Natural killer cell (primary cell): ENCODE data around the gene SRCIN1. TPM values are rescaled to one million over a fixed set of nuclear protein-coding genes. Genes with fewer than 3 reads are reported as not detected.
"Not testable (repeated sequence)": the region's sequence is repeated elsewhere in the genome, so short reads cannot be mapped to it uniquely, and the experiment has no call there.

Source experiments
- ATAC-seq, 3 donors: fragments of 150-1000 bp in 2 of 3; fragments of 200-7000 bp in 1 of 3; cut with Tn5 transposase; 1 replicate in 1 of 3; 2 replicates in 2 of 3; pipeline ENCODE4 v1.10.0; 2021; ENCODE audit warnings: mild to moderate bottlenecking in 2 of 3, moderate library complexity in 2 of 3
- DNase-seq, 2 donors: peaks; one replicate each; pipeline versions ENCODE4 v3.0.0 to v3.0.0-alpha.2; 2013 to 2021; ENCODE audit warnings: mixed read lengths in 1 of 2
- H3K27ac ChIP-seq: one replicate; pipeline ENCODE4 v1.5.1; 2013; ENCODE audit warnings: mild to moderate bottlenecking, low read length
- H3K27me3 ChIP-seq: one replicate; pipeline ENCODE4 v1.6.1; 2013; ENCODE audit warnings: low read length; ENCODE audit not compliant: control insufficient read depth, insufficient read depth
- H3K36me3 ChIP-seq: one replicate; pipeline ENCODE4 v1.6.1; 2013; ENCODE audit warnings: low read length; ENCODE audit not compliant: control insufficient read depth, insufficient read depth
- H3K4me1 ChIP-seq: one replicate; pipeline ENCODE4 v1.6.1; 2013; ENCODE audit warnings: low read length; ENCODE audit not compliant: control insufficient read depth, insufficient read depth
- H3K4me3 ChIP-seq: one replicate; pipeline ENCODE4 v1.5.1; 2013; ENCODE audit warnings: low read length
- H3K9me3 ChIP-seq: one replicate; pipeline ENCODE4 v1.6.1; 2013; ENCODE audit warnings: low read length; ENCODE audit not compliant: control insufficient read depth, insufficient read depth
- H3K27ac Mint-ChIP-seq, 2 donors: one replicate each; pipeline ENCODE4 v1.8.0; 2022; ENCODE audit warnings: mild to moderate bottlenecking in 2 of 2, mixed read lengths in 2 of 2, moderate library complexity in 1 of 2
- H3K27me3 Mint-ChIP-seq, 2 donors: one replicate each; pipeline ENCODE4 v1.8.0; 2022; ENCODE audit warnings: low read depth in 2 of 2, mixed read lengths in 2 of 2
- H3K36me3 Mint-ChIP-seq: one replicate; pipeline ENCODE4 v1.8.0; 2022; ENCODE audit warnings: mixed read lengths
- H3K4me1 Mint-ChIP-seq, 2 donors: one replicate each; pipeline ENCODE4 v1.8.0; 2022; ENCODE audit warnings: mixed read lengths in 2 of 2
- H3K4me3 Mint-ChIP-seq: one replicate; pipeline ENCODE4 v1.8.0; 2022; ENCODE audit warnings: mild to moderate bottlenecking, moderate library complexity, mixed read lengths
- H3K9me3 Mint-ChIP-seq, 2 donors: one replicate each; pipeline ENCODE4 v1.8.0; 2022; ENCODE audit warnings: mixed read lengths in 2 of 2
- CTCF ChIP-seq: fragments of 200-600 bp; IDR thresholded peaks from one replicate; pipeline ENCODE4 v1.8.0; 2022; ENCODE audit warnings: antibody characterized with exemption
- WGBS: methylation state at CpG from one replicate; pipeline ENCODE4 v1.1.7; 2013; ENCODE audit warnings: missing lambda C conversion rate; ENCODE audit not compliant: insufficient coverage; 5-methylcytosine and 5-hydroxymethylcytosine counted together
- intact Hi-C: fragments of 100-400 bp; cut with micrococcal nuclease; formaldehyde crosslinking; loops from one replicate; pipeline ENCODE4 v1.14.2; 2022
- total RNA-seq, 4 donors: library from RNA; stranded (reverse); fragments of 120-200 nt in 1 of 4; gene quantifications; one replicate each; pipeline versions ENCODE4 v1.2.3 to v1.2.4, GENCODE V29; 2013 to 2022

SRCIN1 gene
- total RNA-seq, 3 donors from 2014 or later (not counting 1 experiment from before 2014, with no cell fraction given): 0.28 to 0.50 TPM; not detected in 1

DNA sequence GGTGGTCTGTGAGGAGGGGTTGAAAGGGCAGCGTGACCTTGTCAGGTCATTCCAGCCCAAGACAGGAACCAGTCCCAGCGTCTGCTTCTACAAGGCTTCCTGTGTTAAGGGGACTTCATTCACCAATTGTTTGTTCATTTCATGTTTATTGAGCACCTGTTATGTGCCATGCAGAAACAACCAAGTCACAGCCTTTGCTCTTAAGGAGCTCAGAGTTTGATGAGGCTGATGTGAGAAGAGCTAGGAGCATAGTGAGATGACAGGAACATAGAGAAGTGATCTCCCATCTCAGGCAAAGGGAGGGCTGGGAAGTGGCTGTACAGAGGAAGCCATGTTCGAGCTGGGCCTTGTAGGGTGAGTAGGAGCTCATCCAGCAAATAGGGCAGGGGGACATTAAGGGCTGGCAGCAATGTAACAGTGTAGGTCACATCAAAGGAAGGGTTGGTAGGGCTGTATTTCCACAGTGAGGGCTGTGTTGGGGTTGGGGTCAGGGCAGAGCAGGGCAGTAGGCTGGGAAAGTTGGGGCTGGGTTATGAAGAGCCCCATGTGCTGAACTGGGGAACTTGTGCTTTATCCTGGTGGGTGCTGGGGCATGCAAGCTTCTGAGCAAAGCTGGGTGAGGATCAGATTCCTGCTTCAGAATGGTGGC, 97.7 kb downstream of the SRCIN1 start:
- Mint-ChIP-seq H3K27me3 (peaks cover 36 to 40% of the 10 kb centered on the region in 2 donors), H3K4me3 (peak overlapping the region; percentile 54), H3K4me1 (peaks cover 7 to 16% of the 10 kb centered on the region in 2 donors), H3K9me3 (no peaks in the 10 kb centered on the region), H3K36me3 (no peaks in the 10 kb centered on the region), H3K27ac (no peak overlapping the region)
- intact Hi-C loops: no loop called here
- Histone ChIP-seq H3K9me3 (no peaks in the 10 kb centered on the region), H3K36me3 (no peaks in the 10 kb centered on the region), H3K4me1 (peaks cover 6% of the 10 kb centered on the region), H3K27me3 (peaks cover 22% of the 10 kb centered on the region), H3K4me3 (no peak overlapping the region), H3K27ac (no peak overlapping the region)
- TF ChIP-seq CTCF: no peak
- WGBS: 89% methylated on average over 3 of the region's 3 CpGs
- DNase-seq (no peak), ATAC-seq (no peak)

- Mint-ChIP-seq H3K36me3 (no peaks in the 10 kb centered on the region), H3K4me3 (no peak overlapping the region), H3K9me3 (no peaks in the 10 kb centered on the region), H3K27me3 (peaks cover 36 to 39% of the 10 kb centered on the region in 2 donors), H3K4me1 (peaks cover 7 to 16% of the 10 kb centered on the region in 2 donors), H3K27ac (no peak overlapping the region)
- H3K4me3 ChIP-seq: no peak overlapping the region
- WGBS: 92% methylated on average over 3 of the region's 3 CpGs
- H3K9me3 ChIP-seq: no peaks in the 10 kb centered on the region
- H3K27ac ChIP-seq: no peak overlapping the region
- no peak for ATAC-seq
- peaks cover 6% of the 10 kb centered on the region for H3K4me1 ChIP-seq
- H3K36me3 ChIP-seq: no peaks in the 10 kb centered on the region
- TF ChIP-seq CTCF: no peak
- peaks cover 22% of the 10 kb centered on the region for H3K27me3 ChIP-seq
- DNase-seq: no peak
- intact Hi-C loops: no loop called here
Observed at GRCh38 chr17:38507436-38507835, 98.3 kb downstream of the SRCIN1 start.

- intact Hi-C loops: no loop called here
- H3K9me3 Mint-ChIP-seq: no peaks in the 10 kb centered on the region
- peaks cover 2 to 8% of the 10 kb centered on the region in 2 donors for H3K4me1 Mint-ChIP-seq
- Histone ChIP-seq H3K4me3 (no peak overlapping the region), H3K9me3 (no peaks in the 10 kb centered on the region), H3K36me3 (no peaks in the 10 kb centered on the region), H3K27ac (no peak overlapping the region), H3K4me1 (no peaks in the 10 kb centered on the region), H3K27me3 (peaks cover 5% of the 10 kb centered on the region)
- TF ChIP-seq CTCF: no peak
- H3K27me3 Mint-ChIP-seq: peaks cover 14 to 16% of the 10 kb centered on the region in 2 donors
- H3K4me3 Mint-ChIP-seq: no peak overlapping the region
- H3K36me3 Mint-ChIP-seq: no peaks in the 10 kb centered on the region
- no peak for ATAC-seq
- 94% methylated on average over 14 of the region's 14 CpGs for WGBS
- H3K27ac Mint-ChIP-seq: no peak overlapping the region
- no peak for DNase-seq
Observed at GRCh38 chr17:38504216-38504615, 101.5 kb downstream of the SRCIN1 start.

DNA sequence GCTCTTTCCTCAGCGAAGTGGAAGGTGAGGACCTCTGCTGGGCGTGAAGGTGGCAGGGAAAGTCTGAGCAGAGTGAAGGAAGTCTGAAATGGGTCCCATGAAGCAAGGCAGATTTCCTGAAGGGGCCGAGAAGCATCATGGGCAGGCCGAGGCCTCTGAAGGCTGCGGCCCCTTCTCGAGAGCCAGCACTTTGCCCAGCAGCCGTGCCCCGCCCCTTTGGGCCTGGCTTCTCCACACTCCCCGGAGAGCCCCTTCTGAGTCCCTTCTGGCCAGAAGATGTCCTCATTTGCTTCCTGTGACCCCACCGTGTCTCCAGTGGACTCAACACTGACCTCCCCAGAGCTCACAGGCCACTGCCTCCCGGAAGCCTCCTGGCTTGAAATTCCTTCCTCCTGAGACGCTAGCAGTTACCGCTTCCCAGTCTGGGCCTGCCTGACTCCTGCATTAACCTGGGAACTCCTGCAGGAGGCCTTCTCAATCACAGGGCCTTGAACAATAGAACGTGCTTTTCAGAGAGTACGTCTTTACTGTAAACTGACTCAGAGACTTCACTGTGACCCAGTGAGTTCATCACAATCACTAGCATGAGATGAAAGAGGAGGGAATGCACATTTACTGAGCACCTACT, 102.4 kb downstream of the SRCIN1 start:
- H3K4me1 Mint-ChIP-seq, H3K27ac ChIP-seq, H3K36me3 Mint-ChIP-seq, H3K27me3 ChIP-seq, H3K4me3 Mint-ChIP-seq, H3K27ac Mint-ChIP-seq, intact Hi-C loops, H3K4me3 ChIP-seq, H3K4me1 ChIP-seq, H3K36me3 ChIP-seq, ATAC-seq, DNase-seq, H3K9me3 Mint-ChIP-seq, H3K9me3 ChIP-seq, H3K27me3 Mint-ChIP-seq: not testable (repeated sequence)
- WGBS: 93% methylated on average over 13 of the region's 15 CpGs

DNA sequence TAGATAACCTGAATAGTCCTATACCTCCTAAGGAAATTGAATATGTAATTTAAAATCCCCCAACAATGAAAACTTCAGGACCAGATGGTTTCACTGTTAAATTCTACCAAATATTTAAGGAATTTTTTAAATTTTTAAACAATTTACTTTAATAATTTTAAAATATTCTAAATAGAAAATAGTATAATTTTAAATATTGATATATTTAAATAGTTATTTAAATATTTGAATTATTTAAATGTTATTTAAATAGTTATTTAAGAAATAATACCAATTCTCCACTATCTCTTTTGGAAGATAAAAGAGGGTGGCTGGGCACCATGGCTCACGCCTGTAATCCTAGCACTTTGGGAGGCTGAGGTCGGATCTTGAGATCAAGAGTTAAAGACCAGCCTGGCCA, 104.0 kb downstream of the SRCIN1 start:
- H3K27ac ChIP-seq, H3K4me3 Mint-ChIP-seq, H3K4me3 ChIP-seq, H3K4me1 Mint-ChIP-seq, H3K9me3 Mint-ChIP-seq, DNase-seq, intact Hi-C loops, H3K9me3 ChIP-seq, H3K36me3 Mint-ChIP-seq, H3K36me3 ChIP-seq, H3K27me3 ChIP-seq, H3K27ac Mint-ChIP-seq, ATAC-seq, H3K4me1 ChIP-seq, H3K27me3 Mint-ChIP-seq: not testable (repeated sequence)
- WGBS: no CpG with 5 or more reads among the region's 2 CpGs

DNA sequence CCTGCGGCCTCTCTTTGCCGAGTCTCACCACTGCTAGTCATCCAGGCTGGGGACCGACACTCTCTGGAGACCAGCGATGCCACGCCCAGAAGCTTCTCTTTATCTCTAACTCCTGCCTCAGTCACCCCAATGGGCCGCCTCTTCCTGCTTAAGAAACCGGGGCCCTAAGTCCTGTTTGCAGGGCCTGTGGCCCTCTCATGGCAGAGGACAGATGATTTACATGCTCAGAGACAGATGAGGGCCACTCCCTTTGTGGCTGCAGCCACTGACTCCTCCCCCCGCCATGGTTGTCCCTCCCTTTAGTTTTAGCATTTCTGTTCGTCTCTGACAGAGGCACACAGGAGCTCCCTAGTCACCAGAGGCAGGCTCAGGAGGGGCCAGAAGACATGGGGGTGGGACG, 106.5 kb downstream of the SRCIN1 start:
- intact Hi-C loops, H3K4me3 Mint-ChIP-seq: not testable (repeated sequence)

More for the DNA sequence above, 106.5 kb downstream of the SRCIN1 start:
- H3K36me3 ChIP-seq, H3K4me1 Mint-ChIP-seq, DNase-seq, H3K27me3 Mint-ChIP-seq, H3K27me3 ChIP-seq, H3K4me3 ChIP-seq, H3K9me3 Mint-ChIP-seq, ATAC-seq, H3K36me3 Mint-ChIP-seq, H3K4me1 ChIP-seq, H3K27ac ChIP-seq, H3K27ac Mint-ChIP-seq, H3K9me3 ChIP-seq: not testable (repeated sequence)
- 89% methylated on average over 10 of the region's 10 CpGs for WGBS
